ENCODE results near the gene CSE1L. TPM values are rescaled to one million over a fixed set of nuclear protein-coding genes. Genes with fewer than 3 reads are reported as not detected.

The CSE1L gene
- total and polyA plus RNA-seq, 2 experiments from 2014 or later: 163 to 326 TPM

GRCh38 chr20:49039854-49040253 is 6.3 kb upstream of the CSE1L start (continued):
- TF ChIP-seq ZNF114 (CRISPR knock-in tag; IDR thresholded peaks at IDR 0.05) (no peak), CTCF (conservative IDR thresholded peaks at IDR 0.05; ENCODE audit: low read depth in 2 of 2) (no peak), CREB1 (CRISPR knock-in tag; IDR thresholded peaks at IDR 0.05; ENCODE audit: low read depth) (no peak), EZH2phosphoT487 (IDR thresholded peaks at IDR 0.05; ENCODE audit: unreplicated experiment) (no peak), ZNF331 (CRISPR knock-in tag; IDR thresholded peaks at IDR 0.05; ENCODE audit: low read depth) (no peak), STAT1 (IDR thresholded peaks at IDR 0.05; ENCODE audit: unreplicated experiment) (no peak), POLR2AphosphoS5 (IDR thresholded peaks at IDR 0.05; ENCODE audit: low read depth) (no peak), ETS1 (IDR thresholded peaks at IDR 0.05) (no peak)

- Histone ChIP-seq H3K9me2 (ENCODE audit: insufficient read depth) (no peaks in the 10 kb centered on the region), H3K4me1 (ENCODE audit: insufficient read depth) (peaks cover 4% of the 10 kb centered on the region), H3F3A (replicated peaks; ENCODE audit: low read depth) (no peaks in the 10 kb centered on the region), H3K27ac (ENCODE audit: low read depth) (no peak overlapping the region), H3K36me3 (ENCODE audit: insufficient read depth) (peaks cover 5% of the 10 kb centered on the region; the same call in 1 of the 2 replicates), H3K4me3 (no peak overlapping the region), H3K27me3 (ENCODE audit: insufficient read depth) (no peaks in the 10 kb centered on the region), H2AFZ (no peak overlapping the region), H3K4me2 (no peak overlapping the region), H4K20me1 (replicated peaks; ENCODE audit: insufficient read depth) (peaks cover 11% of the 10 kb centered on the region), H3K79me2 (replicated peaks; ENCODE audit: insufficient read depth) (peaks cover 14% of the 10 kb centered on the region)
- TF ChIP-seq EZH2phosphoT487 (IDR thresholded peaks at IDR 0.05; ENCODE audit: unreplicated experiment): no peak
- TF ChIP-seq CREB1 (CRISPR knock-in tag; IDR thresholded peaks at IDR 0.05; ENCODE audit: low read depth): no peak
- TF ChIP-seq ZNF114 (CRISPR knock-in tag; IDR thresholded peaks at IDR 0.05): no peak
- no peak for TF ChIP-seq NANOG (IDR thresholded peaks at IDR 0.05; ENCODE audit: borderline replicate concordance)
- TF ChIP-seq POLR2AphosphoS5 (IDR thresholded peaks at IDR 0.05; ENCODE audit: low read depth): no peak
- TF ChIP-seq ZNF462 (CRISPR knock-in tag; IDR thresholded peaks at IDR 0.05): no peak
- TF ChIP-seq STAT1 (IDR thresholded peaks at IDR 0.05; ENCODE audit: unreplicated experiment): no peak
- TF ChIP-seq CTCF (conservative IDR thresholded peaks at IDR 0.05; ENCODE audit: low read depth in 2 of 2): no peak
- H3K4me1 Mint-ChIP-seq: peaks cover 10% of the 10 kb centered on the region
- peaks cover 20% of the 10 kb centered on the region for H3K27me3 Mint-ChIP-seq (ENCODE audit: insufficient read depth, low read depth, poor library complexity)
- H3K27ac Mint-ChIP-seq: no peak overlapping the region
- H3K9me3 Mint-ChIP-seq: peaks cover 3% of the 10 kb centered on the region; the same call in 2 of the 3 replicates
- H3K36me3 Mint-ChIP-seq (ENCODE audit: low read depth): peaks cover 11% of the 10 kb centered on the region
- no peak for ATAC-seq
- no peak overlapping the region for H3K4me3 Mint-ChIP-seq
- no peak for DNase-seq (ENCODE audit: low spot score)
These were observed 3.1 kb upstream of the CSE1L start for GRCh38 chr20:49043000-49043399.
